ENCODE measurements around the gene ADAM29. TPM values are rescaled to one million over a fixed set of nuclear protein-coding genes. Genes with fewer than 3 reads are reported as not detected.

Gene ADAM29
- total and polyA plus RNA-seq, 2 of the 4 experiments (the other 2 are of a cell fraction), result not detected

DNA sequence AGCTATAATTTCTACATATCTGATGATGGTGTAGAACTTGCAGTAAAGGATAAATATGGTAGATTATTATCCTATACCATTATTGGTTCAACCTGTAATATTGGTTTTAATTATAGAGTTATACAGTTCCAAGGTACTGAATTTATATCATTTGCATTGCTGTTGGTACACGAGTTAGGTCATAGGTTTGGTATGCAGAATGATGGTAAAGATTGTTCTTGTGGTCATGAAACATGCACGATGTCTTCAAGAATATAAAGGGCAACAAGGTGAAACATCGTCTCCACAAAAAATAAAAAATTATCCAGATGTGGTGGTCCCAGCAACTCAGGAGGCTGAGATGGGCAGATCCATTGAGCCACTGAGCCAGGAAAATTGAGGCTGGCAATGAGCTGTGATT, 99.6 kb downstream of the ADAM29 start:
- H3K9me1 ChIP-seq (ENCODE audit: insufficient read depth, low read length), result no peaks in the 10 kb centered on the region
- H2AK5ac ChIP-seq (ENCODE audit: low read depth, low read length), result no peak overlapping the region
- H3K27ac ChIP-seq (ENCODE audit: insufficient read depth, low read length), result no peak overlapping the region
- no peak overlapping the region for H3K56ac ChIP-seq (ENCODE audit: extremely low read depth, insufficient read depth, low read length)
- no peak overlapping the region for H3K4me3 ChIP-seq (ENCODE audit: insufficient read depth, low read depth, low read length)
- BruUV-seq (replicated peaks), result no TSS peak
- H3K4me1 ChIP-seq (ENCODE audit: control insufficient read depth, insufficient read depth, low read length), result no peaks in the 10 kb centered on the region
- no peaks in the 10 kb centered on the region for H4K20me1 ChIP-seq (ENCODE audit: insufficient read depth, low read length)
- H4K8ac ChIP-seq (ENCODE audit: low read depth in 2 of 2, low read length in 2 of 2), result no peak overlapping the region
- no peak overlapping the region for H3K9ac ChIP-seq (ENCODE audit: low read depth, low read length)
- intact Hi-C loops (cut with micrococcal nuclease) (no loop called here), dilution Hi-C loops (cut with HindIII; ENCODE audit: low sequenced_read_pairs, unreplicated experiment) (no loop called here), in situ Hi-C loops (cut with MboI; ENCODE audit: low sequenced_read_pairs) (no loop called here)
- H3K4ac ChIP-seq (ENCODE audit: low read depth, low read length), result no peak overlapping the region
- no peak overlapping the region for H2BK120ac ChIP-seq (ENCODE audit: low read depth, low read length)
- no peaks in the 10 kb centered on the region for H3K79me1 ChIP-seq (ENCODE audit: low read depth in 1 of 2, low read length in 2 of 2)
- H4K91ac ChIP-seq (ENCODE audit: insufficient read depth, low read depth, low read length), result no peak overlapping the region
- H3K9me3 ChIP-seq (ENCODE audit: control insufficient read depth, insufficient read depth, low read length), result peaks cover 7% of the 10 kb centered on the region; the same call in 1 of the 2 replicates
- no peaks in the 10 kb centered on the region for H3K36me3 ChIP-seq (ENCODE audit: control insufficient read depth, insufficient read depth, low read length)
- H2BK5ac ChIP-seq (ENCODE audit: low read depth, low read length, poor library complexity, severe bottlenecking), result no peak overlapping the region
- H2AK9ac ChIP-seq (replicated peaks; ENCODE audit: low read depth, low read length, poor library complexity), result no peak overlapping the region
- no peak overlapping the region for H2BK20ac ChIP-seq (ENCODE audit: low read depth, low read length)
- CTCF ChIA-PET, result no interaction called here
- H3K27me3 ChIP-seq (ENCODE audit: control insufficient read depth, insufficient read depth, low read length), result no peaks in the 10 kb centered on the region
- POLR2A ChIA-PET (ENCODE audit: unreplicated experiment), result no interaction called here
- H3K4me2 ChIP-seq (ENCODE audit: low read depth, low read length), result no peak overlapping the region
- H3K14ac ChIP-seq (replicated peaks; ENCODE audit: low read depth, low read length), result no peak overlapping the region
- no peak overlapping the region for H3K18ac ChIP-seq (ENCODE audit: low read depth, low read length)
- H3K23ac ChIP-seq (ENCODE audit: low read depth, low read length), result no peak overlapping the region
- no peak for ATAC-seq (ENCODE audit: low read depth)
- WGBS, 2 experiments (ENCODE audit: extremely low coverage in 2 of 2, insufficient read length in 1 of 2), result no CpG with 5 or more reads among the region's 3 CpGs
- H2AFZ ChIP-seq (replicated peaks; ENCODE audit: low read length, poor library complexity), result no peak overlapping the region
- no peak for DNase-seq
- TF ChIP-seq, protein P1, sequence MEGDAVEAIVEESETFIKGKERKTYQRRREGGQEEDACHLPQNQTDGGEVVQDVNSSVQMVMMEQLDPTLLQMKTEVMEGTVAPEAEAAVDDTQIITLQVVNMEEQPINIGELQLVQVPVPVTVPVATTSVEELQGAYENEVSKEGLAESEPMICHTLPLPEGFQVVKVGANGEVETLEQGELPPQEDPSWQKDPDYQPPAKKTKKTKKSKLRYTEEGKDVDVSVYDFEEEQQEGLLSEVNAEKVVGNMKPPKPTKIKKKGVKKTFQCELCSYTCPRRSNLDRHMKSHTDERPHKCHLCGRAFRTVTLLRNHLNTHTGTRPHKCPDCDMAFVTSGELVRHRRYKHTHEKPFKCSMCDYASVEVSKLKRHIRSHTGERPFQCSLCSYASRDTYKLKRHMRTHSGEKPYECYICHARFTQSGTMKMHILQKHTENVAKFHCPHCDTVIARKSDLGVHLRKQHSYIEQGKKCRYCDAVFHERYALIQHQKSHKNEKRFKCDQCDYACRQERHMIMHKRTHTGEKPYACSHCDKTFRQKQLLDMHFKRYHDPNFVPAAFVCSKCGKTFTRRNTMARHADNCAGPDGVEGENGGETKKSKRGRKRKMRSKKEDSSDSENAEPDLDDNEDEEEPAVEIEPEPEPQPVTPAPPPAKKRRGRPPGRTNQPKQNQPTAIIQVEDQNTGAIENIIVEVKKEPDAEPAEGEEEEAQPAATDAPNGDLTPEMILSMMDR (conservative IDR thresholded peaks at IDR 0.05; ENCODE audit: low read depth, low read length), result no peak
- no peak for TF ChIP-seq MAZ (IDR thresholded peaks at IDR 0.05; ENCODE audit: borderline replicate concordance, low read depth, low read length)
- TF ChIP-seq POLR2A (IDR thresholded peaks at IDR 0.05; ENCODE audit: low read depth, low read length), result no peak
- TF ChIP-seq MAFK (IDR thresholded peaks at IDR 0.05; ENCODE audit: low read depth, low read length), result no peak
- no peak for TF ChIP-seq RCOR1 (IDR thresholded peaks at IDR 0.05; ENCODE audit: insufficient replicate concordance, low read length)
- TF ChIP-seq CHD1 (IDR thresholded peaks at IDR 0.05; ENCODE audit: low read depth, low read length), result no peak
- no peak for TF ChIP-seq RFX5 (IDR thresholded peaks at IDR 0.05; ENCODE audit: low read depth, low read length)
- no peak for TF ChIP-seq NFE2L2 (IDR thresholded peaks at IDR 0.05; ENCODE audit: low read depth, low read length)
- TF ChIP-seq, protein P2, sequence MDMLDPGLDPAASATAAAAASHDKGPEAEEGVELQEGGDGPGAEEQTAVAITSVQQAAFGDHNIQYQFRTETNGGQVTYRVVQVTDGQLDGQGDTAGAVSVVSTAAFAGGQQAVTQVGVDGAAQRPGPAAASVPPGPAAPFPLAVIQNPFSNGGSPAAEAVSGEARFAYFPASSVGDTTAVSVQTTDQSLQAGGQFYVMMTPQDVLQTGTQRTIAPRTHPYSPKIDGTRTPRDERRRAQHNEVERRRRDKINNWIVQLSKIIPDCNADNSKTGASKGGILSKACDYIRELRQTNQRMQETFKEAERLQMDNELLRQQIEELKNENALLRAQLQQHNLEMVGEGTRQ (IDR thresholded peaks at IDR 0.05; ENCODE audit: low read depth, low read length), result no peak
- no peak for TF ChIP-seq MXI1 (IDR thresholded peaks at IDR 0.05; ENCODE audit: borderline replicate concordance, low read depth, low read length)
- no peak for TF ChIP-seq BHLHE40 (IDR thresholded peaks at IDR 0.05; ENCODE audit: low read depth, low read length)
- TF ChIP-seq, protein P3, sequence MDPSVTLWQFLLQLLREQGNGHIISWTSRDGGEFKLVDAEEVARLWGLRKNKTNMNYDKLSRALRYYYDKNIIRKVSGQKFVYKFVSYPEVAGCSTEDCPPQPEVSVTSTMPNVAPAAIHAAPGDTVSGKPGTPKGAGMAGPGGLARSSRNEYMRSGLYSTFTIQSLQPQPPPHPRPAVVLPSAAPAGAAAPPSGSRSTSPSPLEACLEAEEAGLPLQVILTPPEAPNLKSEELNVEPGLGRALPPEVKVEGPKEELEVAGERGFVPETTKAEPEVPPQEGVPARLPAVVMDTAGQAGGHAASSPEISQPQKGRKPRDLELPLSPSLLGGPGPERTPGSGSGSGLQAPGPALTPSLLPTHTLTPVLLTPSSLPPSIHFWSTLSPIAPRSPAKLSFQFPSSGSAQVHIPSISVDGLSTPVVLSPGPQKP (IDR thresholded peaks at IDR 0.05; ENCODE audit: borderline replicate concordance, low read depth, low read length), result no peak
- no peak for TF ChIP-seq SMC3 (IDR thresholded peaks at IDR 0.05; ENCODE audit: low read depth, low read length)
- no peak for TF ChIP-seq RAD21 (IDR thresholded peaks at IDR 0.05; ENCODE audit: low read length)
- no peak for TF ChIP-seq CEBPB (IDR thresholded peaks at IDR 0.05; ENCODE audit: low read depth, low read length)
- TF ChIP-seq FOS (IDR thresholded peaks at IDR 0.05; ENCODE audit: low read depth, low read length), result no peak
- no peak overlapping the region for H2BK15ac ChIP-seq (ENCODE audit: low read depth, low read length)
- no peak overlapping the region for H4K5ac ChIP-seq (ENCODE audit: low read depth, low read length)
